DLD1 (cell line): ENCODE measurements around the gene TGFB1.
"Not testable (repeated sequence)": the region's sequence is repeated elsewhere in the genome, so short reads cannot be mapped to it uniquely, and the experiment has no call there.

ENCODE experiments used
- in situ Hi-C: cut with HindIII; loops from 2 replicates; pipeline ENCODE4 v1.10.0; 2017; ENCODE audit warnings: low sequenced_read_pairs

TGFB1 gene

DNA sequence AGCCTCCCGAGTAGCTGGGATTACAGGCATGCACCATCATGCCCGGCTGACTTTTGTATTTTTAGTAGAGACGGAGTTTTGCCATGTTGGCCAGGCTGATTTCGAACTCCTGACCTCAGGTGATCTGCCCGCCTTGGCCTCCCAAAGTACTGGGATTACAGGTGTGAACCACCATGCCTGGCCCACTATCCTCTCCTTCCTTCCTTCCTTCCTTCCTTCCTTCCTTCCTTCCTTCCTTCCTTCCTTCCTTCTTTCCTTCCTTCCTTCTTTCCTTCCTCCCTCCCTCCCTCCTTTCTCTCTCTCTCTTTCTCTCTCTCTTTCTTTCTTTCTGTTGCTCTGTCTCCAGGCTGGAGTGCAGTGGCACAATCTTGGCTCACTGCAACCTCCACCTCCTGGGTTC lies 17.4 kb upstream of the TGFB1 start:
- in situ Hi-C loops: not testable (repeated sequence)

DNA sequence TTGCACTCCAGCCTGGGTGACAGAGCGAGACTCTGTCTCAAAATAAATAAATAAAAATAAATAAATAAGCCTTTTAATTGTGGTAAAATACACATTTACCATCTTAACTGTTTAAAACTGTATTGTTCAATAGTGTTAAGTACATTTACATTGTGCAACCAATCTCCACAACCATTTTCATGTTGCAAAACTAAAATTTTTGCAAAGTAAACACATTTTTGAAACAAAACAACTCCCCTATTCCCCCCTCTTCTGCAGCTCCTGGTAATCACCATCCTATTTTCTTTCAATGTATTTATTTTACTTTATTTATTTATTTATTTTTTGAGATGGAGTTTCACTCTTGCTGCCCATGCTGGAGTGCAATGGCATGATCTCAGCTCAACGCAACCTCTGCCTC lies 16.0 kb upstream of the TGFB1 start:
- in situ Hi-C loops: no loop called here

DNA sequence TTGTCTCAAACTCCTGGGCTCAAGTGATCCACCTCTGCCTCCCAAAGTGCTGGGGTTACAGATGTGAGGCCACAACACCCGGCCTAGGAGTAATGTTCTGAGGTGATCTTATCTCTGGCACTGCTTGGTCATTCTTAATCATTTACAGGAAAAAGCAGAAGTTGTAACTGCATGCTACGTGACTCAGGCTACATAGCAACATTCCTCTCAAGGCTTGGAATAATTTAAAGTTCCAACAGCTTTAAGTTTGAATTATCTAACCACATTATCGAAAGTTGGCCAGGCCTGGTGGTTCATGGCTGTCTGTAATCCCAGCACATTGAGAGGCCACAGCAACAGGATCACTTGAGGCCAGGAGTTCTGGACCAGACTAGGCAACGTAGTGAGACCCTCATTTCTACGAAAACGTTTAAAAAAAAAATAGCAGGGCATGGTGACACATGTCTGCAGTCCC lies 14.2 kb upstream of the TGFB1 start:
- in situ Hi-C loops: no loop called here

DNA sequence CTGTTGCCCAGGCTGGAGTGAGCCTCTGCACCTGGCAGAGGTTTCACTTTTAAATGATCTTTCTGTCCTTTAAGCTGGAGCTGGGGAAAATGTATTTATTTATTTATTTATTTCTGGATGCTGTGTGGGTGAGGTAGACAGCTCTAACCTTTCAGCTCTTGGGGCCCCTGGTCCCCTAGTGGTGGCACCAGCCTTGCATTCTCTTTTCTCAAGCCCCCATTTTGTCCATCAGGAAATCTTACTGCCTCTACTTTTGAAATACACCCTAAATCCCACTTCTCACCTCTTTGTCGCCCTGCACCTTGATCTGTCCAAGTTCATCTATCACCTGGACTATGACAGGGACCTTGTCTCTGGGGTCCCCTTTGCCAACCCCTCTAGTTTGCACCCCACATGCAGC lies 12.4 kb upstream of the TGFB1 start:
- in situ Hi-C loops: no loop called here

DNA sequence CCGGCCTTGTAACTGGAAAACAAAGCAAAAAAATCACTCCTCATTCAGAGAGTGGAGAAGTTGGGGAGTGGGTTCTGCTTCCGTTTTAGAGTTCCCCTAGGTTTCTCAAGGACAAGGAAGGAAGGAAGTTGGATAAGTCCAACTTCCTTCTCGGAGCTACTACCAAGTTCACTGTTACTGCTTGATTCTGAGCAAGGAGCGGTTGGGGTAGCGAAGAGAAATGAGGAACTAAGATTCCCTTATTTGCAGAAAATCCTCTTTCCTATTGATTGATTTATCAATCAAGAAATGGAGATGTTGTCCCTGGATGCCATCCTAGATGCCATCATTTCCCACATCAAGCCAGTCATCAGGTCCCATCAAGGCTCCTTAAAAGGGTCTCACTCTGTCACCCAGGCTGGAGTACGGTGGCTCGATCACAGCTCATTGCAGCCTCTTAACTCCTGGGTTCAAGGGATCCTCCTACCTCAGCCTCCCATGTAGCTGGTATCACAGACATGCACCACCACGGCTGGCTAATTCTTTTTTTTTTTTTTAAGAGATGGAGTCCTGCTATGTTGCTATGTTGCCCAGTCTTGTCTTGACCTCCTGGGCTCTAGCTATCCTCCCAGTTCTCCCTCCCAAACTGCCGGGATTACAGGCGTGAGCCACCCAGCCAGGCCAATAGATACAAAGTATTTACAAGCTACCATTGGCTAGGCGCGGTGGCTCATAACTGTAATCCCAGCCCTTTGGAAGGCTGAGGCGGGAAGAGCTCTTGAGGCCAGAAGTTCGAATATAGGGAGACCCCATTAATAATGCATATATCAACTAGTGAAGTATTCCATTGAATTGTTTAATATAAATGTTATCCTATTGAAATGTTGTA lies 11.0 kb upstream of the TGFB1 start:
- in situ Hi-C loops: no loop called here

DNA sequence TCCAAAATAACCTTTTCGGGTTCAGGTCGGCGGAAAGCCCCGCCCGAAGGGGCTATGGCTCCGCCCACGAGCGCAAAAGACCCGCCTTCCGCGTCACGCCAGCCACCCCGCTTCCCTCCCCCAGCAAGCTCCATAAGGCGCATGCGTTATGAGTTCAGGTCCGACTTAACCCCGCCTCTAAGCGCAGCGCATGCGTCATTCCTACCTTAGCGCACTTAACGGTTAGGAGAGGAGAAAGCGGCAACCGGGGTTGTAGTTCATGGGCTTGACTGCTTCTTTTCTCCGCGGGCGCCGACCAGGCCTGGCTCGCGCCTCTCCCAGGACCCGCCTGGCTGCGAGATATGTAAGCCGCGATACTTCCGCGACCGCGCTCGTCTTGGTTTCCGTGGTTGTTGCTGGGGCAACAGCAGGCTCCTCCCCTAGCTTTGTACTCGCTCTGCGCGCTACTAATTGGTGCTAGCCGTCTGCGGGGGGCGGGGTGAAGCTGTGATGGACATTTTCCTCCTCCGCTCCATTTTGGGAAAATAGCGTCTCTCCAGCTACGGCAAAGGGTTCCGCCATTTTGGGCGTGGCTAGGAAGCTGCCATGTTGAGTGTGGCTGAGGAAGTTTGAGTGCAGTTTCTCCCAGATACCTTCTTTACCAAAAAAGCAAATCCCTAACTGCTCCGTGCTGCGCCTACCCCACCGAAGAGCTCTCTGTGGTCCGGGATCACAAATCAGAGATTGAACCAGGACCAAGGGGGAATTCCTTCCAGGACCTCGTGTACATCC lies 10.2 kb upstream of the TGFB1 start, which contains the start of gene B9D2:
Gene B9D2, minus strand, starts transcription at position 397 of the 771 bp plus-strand sequence. CDS start 630 bp downstream, outside the sequence.
- in situ Hi-C loops: no loop called here

DNA sequence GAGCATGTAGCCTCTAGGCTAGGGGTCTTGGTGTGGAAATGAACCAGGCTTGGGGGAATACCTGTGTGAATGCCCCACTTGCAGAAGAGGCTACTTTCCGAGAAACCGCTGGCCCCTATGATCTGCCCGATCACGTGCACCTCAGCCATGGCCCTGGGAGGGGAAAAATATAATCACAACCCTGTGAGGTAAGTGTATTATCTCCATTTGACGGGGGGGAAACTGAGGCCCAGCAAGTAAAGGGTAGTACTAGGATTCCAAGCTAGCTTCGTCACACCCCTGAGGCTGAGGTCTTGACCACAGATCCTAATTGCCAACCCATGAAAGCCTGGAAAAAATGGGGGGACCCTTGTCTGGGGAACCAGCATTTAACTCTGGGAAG lies 9.6 kb upstream of the TGFB1 start:
- in situ Hi-C loops: no loop called here

DNA sequence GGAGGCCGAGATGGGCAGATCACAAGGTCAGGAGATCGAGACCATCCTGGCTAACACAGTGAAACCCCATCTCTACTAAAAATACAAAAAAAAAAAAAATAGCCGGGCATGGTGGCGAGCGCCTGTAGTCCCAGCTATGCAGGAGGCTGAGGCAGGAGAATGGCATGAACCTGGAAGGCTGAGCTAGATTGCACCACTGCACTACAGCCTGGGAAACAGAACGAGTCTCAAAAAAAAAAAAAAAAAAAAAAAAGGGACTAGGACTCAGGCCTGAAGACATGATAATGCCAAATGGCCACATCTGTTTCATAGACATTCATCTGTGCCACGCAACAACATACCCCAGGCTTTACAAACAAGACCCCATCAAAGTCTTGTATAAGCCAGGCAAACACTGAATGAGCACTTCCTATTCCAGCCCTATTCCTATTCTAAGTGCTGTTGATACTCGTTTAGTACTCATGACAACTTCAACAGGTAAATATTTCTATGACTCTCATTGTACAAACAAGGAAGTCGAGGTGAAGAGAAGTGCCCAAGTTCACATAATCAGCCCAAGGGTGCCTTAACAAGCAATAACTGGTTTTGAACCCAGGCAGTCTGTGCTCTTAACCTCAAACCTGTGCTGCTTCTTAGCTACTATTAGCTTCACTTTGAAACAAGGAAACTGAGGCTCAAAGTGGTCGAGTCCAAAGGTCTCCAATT lies 8.6 kb upstream of the TGFB1 start:
- in situ Hi-C loops: no loop called here

DNA sequence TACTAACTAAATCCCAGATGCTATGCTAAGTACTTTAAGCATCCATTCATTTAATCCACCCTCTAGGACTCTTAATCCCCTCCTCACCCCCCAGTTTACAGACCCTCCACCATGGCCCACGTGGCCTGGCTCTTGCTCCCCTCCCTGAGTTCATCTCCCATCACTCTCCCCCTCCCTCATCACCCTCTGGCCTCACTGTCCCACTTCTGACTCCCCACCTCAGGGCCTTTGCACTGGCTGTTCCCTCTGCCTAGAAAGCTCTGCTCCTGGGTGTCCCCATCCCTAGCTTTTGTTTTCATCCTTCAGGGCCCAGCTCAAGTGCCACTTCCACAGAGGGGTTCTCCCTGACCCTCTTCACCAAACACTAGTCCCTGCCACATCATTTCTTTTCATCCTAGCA lies 6.0 kb upstream of the TGFB1 start:
- in situ Hi-C loops: no loop called here

DNA sequence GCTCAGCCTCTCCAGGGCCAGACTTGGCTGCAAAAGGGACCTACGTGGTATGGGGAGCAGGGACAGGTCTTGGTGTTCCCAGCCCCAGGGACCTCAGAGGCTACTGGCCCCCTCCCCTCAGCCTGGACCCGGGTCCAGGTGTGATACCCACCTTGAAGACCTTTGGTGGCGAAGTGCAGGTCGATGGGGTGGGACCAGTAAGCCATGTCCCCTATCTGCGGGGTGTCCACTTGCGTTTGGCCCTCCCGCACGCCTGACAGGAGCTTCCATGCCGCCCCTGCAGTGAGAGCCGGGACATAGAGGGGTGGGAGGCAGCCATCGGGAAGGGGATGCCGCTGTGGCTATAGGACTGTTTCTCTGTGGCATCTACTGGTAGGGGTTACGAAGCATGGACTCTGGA lies 4.0 kb upstream of the TGFB1 start:
- in situ Hi-C loops: no loop called here

DNA sequence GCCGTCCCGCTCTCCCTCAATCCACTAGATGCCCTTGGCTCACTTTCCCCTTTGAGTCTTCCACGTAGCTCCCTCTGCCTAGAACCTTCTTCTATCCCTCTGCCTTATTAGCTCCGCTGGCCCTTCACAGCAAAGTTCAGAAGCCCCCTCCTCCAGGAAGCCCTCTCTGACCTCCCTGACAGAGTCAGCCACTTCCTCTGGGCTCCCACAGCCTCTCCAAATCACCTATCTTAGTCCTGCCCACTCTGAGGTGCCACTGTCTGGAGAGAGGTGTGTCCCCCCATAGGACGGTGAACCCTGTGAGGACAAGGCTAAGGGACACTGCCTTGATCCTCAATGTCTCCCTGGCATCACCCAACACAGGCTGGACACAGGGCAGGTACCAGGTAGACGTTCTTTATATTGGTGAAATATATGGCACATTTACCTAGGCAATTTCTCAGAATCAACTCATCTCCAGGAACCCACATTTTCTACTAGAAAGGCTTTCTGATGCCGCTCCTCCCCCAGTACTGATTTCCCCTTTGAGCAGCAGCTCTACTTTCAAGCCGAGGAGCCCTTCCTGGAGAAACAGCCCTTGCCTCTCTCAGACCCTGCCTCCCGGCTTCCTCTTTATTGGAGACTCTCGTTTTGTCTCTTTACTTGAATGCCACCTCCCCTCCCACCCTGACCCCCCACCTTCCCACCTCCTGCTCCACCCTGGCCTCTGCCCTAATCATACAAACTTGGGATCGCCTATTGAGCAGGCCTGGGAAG lies 3.4 kb upstream of the TGFB1 start:
- in situ Hi-C loops: no loop called here

DNA sequence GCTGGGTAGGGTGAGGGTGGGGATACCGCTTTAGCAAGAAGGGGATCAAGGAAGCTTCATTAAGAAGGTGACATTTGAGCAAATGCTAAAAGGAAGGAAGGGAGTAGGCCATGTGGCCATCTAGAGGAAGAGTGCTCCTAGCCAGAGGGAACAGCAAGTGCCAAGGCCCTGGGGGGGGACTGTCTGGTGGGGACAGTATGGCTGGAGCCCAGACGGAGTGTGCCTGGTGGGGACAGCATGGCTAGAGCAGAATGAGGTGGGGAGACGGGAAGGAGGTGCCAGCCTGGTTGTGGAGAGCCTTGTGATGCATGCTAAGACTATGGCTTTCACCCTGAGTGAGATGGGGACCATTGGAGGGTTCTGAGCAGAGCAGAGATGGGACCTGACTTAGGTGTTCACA lies 2.1 kb upstream of the TGFB1 start:
- in situ Hi-C loops: no loop called here

DNA sequence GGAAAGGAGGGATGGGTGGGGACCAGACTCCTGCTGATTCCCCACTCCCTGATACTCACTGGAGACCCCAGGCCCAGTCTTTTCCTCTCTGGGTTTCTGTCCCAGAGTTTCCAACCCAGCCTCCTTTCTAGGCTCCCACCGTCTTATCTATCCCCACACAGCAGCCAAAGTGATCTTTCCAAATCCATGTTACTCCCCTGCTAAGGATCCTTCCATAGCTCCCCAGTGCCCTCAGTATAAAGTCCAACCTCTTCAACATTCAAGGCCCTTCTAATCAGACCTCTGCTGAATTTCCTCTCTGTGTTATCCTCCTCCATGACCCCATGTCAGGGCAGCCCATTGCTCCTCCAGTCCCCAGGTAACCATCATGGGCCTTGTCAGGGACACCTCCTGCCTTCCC lies 1.3 kb upstream of the TGFB1 start:
- in situ Hi-C loops: no loop called here

DNA sequence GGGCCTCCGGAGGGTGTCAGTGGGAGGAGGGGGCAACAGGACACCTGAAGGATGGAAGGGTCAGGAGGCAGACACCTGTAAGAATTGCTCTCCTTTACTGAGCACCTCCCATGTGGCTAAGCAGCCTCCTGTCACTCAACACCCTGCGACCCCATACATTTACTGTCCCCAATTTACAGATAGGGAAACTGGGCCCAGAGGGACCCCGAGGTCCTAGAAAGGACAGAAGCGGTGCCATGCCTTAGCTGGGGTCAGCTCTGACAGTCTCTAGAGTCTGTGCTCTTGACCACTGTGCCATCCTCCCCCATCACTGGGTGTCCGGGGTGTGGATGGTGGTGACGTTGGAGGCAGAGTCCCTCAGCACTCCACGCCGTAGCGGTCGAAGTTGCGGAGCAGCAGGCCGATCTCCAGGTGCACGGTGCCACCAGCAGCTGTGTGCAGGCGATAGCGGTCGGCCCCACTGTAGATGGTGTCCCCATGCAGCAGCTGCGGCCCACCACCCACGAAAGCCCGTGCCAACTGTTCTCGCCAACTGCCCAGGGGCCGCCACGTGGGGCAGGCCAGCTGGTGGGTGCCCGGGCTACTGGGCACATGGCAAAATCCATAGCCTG lies 726 bp upstream of the TGFB1 start:
- in situ Hi-C loops: no loop called here

DNA sequence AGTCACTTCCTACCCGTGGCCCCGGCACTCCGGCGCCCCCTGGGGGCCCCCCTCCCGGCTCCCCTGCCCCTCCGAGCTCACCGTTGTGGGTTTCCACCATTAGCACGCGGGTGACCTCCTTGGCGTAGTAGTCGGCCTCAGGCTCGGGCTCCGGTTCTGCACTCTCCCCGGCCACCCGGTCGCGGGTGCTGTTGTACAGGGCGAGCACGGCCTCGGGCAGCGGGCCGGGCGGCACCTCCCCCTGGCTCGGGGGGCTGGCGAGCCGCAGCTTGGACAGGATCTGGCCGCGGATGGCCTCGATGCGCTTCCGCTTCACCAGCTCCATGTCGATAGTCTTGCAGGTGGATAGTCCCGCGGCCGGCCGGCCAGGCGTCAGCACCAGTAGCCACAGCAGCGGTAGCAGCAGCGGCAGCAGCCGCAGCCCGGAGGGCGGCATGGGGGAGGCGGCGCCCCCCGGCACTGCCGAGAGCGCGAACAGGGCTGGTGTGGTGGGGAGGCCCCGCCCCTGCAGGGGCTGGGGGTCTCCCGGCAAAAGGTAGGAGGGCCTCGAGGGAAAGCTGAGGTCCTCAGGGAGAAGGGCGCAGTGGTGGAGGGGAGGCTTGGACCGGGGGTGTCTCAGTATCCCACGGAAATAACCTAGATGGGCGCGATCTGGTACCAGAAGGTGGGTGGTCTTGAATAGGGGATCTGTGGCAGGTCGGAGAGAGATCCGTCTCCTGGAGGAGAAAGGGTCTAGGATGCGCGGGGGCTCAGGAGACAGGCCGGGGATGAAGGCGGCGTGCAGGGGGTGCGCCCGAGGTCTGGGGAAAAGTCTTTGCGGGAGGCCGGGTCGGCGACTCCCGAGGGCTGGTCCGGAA lies 885 bp downstream of the TGFB1 start:
- in situ Hi-C loops: no loop called here

DNA sequence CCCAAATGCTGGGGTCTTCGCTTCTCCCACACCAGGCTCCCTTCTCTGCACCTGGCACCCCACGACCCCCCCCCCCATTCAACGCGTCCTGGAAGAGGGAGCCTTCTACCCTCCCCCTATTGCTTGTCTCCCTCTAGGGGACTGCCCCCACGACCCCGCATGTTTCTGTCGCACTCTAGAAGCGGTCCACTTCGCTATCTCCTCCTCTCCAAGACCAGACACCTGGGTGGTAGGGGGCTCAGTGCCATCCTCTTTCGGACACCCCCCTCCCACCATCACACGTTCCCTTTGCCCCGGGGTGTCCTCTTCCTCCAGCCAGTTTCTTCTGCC lies 1.5 kb downstream of the TGFB1 start:
- in situ Hi-C loops: no loop called here

DNA sequence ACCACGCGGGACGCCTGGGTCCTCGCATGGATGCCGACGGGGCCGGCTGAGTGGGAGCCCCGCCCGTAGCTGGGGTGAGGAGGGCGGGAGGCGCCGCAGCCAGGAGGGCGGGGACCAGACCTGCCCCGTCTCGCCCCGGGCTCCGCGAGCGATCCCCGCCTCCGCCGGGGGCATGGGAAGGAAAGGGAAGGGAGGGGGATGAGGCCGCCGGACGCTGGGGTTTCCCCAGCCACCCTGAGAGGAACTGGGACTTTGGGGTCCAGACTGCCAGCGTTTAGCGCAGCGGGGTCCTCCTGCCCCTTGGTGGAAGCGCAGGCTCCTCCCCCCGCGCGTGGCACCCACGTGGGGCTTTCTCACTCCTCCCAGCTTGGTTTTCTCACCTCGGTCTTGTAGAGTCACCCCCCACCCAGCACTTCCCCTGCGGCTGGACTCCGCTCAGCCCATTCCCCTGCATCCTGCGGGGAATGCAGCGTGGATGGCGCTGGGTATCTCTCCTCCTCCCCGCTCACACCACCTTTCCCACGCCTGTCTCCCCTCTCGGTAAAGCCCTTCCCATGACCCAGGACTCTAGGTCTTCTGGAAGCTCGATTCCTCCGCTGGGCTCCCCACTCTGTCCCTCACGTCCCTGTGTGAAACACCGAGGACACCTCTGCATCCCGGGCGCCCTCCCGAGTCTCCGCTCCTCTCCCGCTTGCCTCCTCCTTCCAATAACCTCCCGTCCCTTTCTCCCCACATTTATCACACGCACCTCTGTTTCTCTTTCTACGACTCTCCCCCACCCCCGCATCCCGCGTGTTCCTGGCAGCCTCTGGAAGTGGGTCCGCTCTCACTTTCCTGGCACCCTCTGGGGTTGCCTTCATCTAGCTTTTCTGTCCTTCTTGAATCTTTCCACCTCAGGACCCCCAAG lies 2.1 kb downstream of the TGFB1 start:
- in situ Hi-C loops: no loop called here

DNA sequence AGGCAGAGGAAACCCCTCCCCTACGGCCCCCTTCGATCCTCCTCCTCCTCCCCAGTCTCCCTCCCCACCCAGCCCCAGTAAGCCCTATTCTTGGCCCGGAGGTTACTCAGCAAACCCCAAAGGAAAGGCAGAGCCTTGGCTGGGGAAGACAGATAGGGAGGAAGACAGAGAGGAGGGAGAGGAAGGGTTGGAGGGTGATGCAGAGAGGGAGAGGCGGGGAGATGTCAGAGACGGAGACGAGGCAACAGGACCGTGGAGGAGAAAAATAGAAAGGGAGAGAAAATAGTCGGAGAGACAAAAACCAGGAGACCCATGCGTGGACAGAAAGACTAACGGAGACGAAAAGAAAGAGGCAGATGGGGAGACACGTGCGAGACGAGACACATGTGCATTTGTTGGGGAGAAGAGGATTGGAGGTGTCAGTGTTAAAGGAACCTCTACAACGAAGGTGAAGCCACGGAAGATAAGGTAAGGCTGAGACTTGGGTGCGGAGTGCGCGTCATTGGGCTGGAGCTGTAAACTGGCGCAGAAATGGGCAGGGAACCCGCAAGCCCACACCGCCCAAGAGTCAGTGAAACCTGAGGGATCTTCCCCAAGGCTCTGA lies 2.9 kb downstream of the TGFB1 start:
- in situ Hi-C loops: no loop called here
